D341Med (cell line): ENCODE measurements around the gene MAN2C1.
"Not testable (repeated sequence)": the region's sequence is repeated elsewhere in the genome, so short reads cannot be mapped to it uniquely, and the experiment has no call there.

Experiments
- DNase-seq: peaks from one replicate; pipeline ENCODE4 v3.0.0; 2012; ENCODE audit warnings: low spot score

The MAN2C1 gene

GRCh38 chr15:75346796-75347221 is 21.6 kb downstream of the MAN2C1 start, which contains the start of gene NEIL1:
TSS of gene NEIL1 (plus strand) at chr15:75347039. CDS start at chr15:75348906, 1,867 bp downstream.
- no peak for DNase-seq

DNA sequence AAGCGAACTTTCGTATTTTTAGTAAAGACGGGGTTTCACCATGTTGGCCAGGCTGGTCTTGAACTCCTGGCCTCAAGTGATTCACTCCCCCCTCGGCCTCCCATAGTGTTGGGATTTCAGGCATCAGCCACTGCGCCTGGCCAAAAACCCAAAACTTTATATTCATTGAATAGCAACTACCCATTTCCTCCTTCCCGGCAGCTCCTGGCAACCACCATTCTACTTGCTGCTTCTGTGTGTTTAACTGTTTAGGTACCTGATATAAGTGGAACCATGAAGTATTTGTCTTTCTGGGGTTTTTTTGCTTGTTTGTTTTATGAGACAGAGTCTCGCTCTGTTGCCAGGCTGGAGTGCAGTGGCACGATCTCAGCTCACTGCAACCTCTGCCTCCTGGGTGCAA is 24.5 kb downstream of the MAN2C1 start:
- not testable (repeated sequence) for DNase-seq

GRCh38 chr15:75342221-75342620 is 26.2 kb downstream of the MAN2C1 start:
- DNase-seq = no peak

GRCh38 chr15:75339531-75340240 is 28.7 kb downstream of the MAN2C1 start:
- DNase-seq = no peak

GRCh38 chr15:75338661-75339240 is 29.7 kb downstream of the MAN2C1 start:
- no peak for DNase-seq

DNA sequence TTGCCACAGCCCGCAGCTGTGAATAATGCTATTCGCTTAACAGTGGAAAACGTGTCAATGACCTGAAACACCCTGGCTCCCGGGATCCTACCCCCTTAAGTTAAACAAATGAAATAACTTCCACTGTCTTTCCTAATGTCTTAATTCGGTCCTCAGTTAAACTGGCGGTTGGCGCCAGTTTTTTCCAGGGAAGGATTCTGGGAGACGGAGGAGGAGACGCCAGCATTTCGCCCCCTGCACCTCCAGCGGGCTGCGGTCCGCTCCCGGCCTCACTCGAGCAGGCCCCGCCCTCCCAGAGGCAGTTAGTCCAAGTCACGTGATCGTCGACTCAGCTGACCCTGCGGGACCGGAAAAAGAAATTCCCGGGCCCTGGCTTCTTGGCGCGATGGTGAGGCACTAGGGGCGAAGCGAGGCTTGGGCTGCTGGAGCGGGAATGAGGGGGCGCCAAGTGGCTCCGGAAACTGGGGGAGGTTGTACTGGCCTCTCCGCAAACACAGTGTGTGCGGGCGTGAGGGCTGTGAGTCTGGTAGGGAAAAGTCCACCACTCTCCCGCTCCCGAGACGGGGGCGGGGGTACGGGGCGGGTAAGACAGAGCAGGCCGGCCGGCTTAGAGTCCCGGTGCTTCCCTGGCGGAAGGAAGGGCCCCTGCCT is 32.6 kb downstream of the MAN2C1 start, which contains the start of gene COMMD4:
COMMD4 (plus strand) TSS at position 359 of the 651 bp plus-strand sequence; CDS start at position 386, 27 bp downstream.
- DNase-seq = peak; percentile 86

- no peak for DNase-seq
Observed at GRCh38 chr15:75335313-75335704, 33.1 kb downstream of the MAN2C1 start.

DNA sequence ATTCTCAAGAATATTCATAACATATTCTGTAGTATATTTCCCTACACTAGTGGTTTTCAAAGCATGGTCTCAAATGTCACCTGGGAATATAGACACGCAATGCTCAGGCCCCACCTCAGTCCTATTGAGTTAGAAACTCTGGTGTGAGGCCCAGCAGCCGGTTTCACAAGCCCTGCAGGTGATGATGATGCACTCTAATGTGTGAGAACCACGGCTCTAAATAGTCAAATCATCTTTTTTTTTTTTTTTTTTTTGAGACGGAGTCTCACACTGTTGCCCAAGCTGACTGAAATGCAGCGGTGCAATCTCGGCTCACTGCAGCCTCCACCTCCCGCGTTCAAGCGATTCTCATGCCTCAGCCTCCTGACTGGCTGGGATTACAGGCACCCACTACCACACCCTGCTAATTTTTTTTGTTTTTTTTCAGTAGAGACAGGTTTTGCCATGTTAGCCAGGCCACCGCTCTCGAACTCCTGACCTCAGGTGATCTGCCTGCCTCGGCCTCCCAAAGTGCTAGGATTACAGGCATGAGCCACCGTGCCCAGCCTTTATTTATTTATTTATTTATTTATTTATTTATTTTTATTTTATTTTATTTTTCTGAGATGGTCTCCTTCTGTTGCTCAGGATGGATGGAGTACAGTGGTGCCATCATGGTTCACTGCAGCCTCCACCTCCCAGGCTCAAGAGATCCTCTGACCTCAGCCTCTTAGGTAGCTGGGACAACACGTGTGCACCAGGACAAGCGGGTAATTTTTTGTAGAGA is 34.6 kb downstream of the MAN2C1 start:
- DNase-seq = not testable (repeated sequence)

DNA sequence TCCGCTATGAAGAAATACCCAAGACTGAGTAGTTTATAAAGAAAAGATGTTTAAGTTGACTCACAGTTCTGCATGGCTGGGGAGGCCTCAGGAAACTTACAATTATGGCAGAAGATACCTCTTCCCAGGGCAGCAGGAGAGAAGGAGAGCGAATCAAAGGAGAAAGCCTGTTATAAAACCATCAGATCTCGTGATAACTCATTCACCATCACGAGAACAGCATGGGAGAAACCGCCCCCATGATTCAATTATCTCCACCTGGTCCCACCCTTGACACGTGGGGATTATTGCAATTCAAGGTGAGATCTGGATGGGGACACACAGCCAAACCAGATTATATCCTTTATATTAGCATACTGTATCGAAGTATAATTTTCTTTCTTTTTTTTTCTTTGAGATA is 36.3 kb downstream of the MAN2C1 start:
- not testable (repeated sequence) for DNase-seq

- DNase-seq = no peak
Observed at GRCh38 chr15:75329571-75329970, 38.8 kb downstream of the MAN2C1 start.

GRCh38 chr15:75328493-75329314 is 39.7 kb downstream of the MAN2C1 start:
- no peak for DNase-seq

DNA sequence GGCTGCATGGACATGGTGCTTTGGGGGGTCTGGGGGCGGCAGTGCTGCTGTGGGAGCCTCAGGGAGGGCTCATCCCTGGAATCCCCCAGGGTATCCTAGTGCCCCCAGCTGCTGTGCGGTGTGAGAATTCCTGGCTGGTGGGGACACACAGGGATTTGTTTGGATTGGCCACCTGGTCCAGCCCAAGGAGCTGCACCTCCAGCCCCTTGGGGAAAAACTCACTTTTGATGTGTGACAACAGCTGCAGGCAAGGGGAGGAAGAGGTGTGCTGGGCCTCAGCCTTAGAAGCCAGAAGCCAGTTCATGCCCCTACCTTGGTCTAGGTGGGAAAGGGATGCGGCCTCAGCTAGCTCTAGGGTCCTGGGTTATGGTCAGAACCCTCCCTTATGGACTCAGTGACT is 40.9 kb downstream of the MAN2C1 start:
- no peak for DNase-seq

GRCh38 chr15:75327005-75327404 is 41.4 kb downstream of the MAN2C1 start:
- DNase-seq = no peak

GRCh38 chr15:75325922-75326321 is 42.5 kb downstream of the MAN2C1 start:
- DNase-seq = no peak

GRCh38 chr15:75321711-75322110 is 46.7 kb downstream of the MAN2C1 start:
- DNase-seq = no peak

DNA sequence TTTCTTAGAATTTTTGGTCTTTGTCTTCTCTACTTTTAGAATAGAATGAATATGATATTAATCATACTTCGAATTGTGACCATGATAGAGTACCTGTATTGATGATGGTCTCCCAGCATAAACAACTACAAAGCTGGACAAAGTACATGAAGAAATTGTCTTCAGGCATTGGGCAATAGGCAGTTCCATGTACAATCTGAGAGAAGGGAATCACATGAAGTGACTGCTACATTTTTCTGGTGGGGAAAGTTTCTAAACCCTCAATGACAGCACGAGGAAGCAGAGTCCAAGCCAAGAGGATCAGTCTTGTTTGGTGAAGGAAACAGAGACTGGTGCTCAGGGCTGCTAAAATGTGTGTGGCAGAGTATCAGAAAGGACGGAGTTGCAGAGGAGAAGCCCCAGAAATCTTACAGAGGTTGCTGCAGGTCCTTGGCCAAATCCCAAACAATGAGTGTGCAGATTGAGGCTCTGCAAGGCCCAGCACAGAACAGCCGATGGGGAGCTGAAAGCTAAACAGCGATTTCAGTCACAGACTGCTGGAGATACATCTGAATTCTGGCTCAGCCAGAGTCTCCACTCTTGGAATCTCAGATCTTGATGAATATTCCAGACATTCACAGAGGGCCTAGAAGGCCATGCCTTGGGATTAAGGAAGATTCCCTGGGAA is 49.0 kb downstream of the MAN2C1 start:
- not testable (repeated sequence) for DNase-seq

GRCh38 chr15:75314552-75315290 is 53.7 kb downstream of the MAN2C1 start:
- DNase-seq = no peak

- DNase-seq = no peak
Observed at GRCh38 chr15:75313116-75313845, 55.1 kb downstream of the MAN2C1 start.

GRCh38 chr15:75312548-75312947 is 55.9 kb downstream of the MAN2C1 start:
- not testable (repeated sequence) for DNase-seq
